CD4-positive, alpha-beta memory T cell (primary cell): ENCODE data around the gene MKNK1. TPM values are rescaled to one million over a fixed set of nuclear protein-coding genes. Genes with fewer than 3 reads are reported as not detected.

Experiments used
- CTCF ChIA-PET: fragments of 350-600 bp; sonication (Branson Sonifier 250); formaldehyde crosslinking; loops from one replicate; lab custom pipeline; 2021; ENCODE audit warnings: inconsistent platforms; ENCODE audit not compliant: partially characterized antibody; lab: Charles Lee
- POLR2A ChIA-PET: fragments of 350-600 bp; sonication (Branson Sonifier 250); formaldehyde crosslinking; loops from one replicate; lab custom pipeline; 2021; ENCODE audit not compliant: partially characterized antibody; lab: Charles Lee
- DNase-seq, 5 donors: peaks; one replicate each; pipeline versions ENCODE4 v3.0.0 to v3.0.0-alpha.2; 2020 to 2022; ENCODE audit warnings: mixed read lengths in 1 of 5
- H3K27ac ChIP-seq: one replicate; pipeline ENCODE4 v1.7.0; 2013; ENCODE audit warnings: low read depth, low read length
- H3K27me3 ChIP-seq: 2 replicates; pipeline ENCODE4 v1.7.0; 2013; ENCODE audit warnings: mild to moderate bottlenecking, low read length, moderate library complexity; ENCODE audit not compliant: insufficient read depth
- H3K36me3 ChIP-seq: 2 replicates; pipeline ENCODE4 v1.7.0; 2013; ENCODE audit warnings: mild to moderate bottlenecking, low read length, moderate library complexity; ENCODE audit not compliant: insufficient read depth
- H3K4me1 ChIP-seq: 2 replicates; pipeline ENCODE4 v1.7.0; 2013; ENCODE audit warnings: mild to moderate bottlenecking, low read length, moderate library complexity; ENCODE audit not compliant: insufficient read depth
- H3K4me3 ChIP-seq, 2 donors: one replicate each; pipeline ENCODE4 v1.7.0; 2013; ENCODE audit warnings: low read length in 2 of 2, mild to moderate bottlenecking in 1 of 2
- H3K9me3 ChIP-seq, 2 donors: one replicate each; pipeline ENCODE4 v1.7.0; 2013; ENCODE audit warnings: low read length in 2 of 2, control low read depth in 1 of 2; ENCODE audit not compliant: control insufficient read depth in 1 of 2
- H3K27ac Mint-ChIP-seq, 7 donors: one replicate each; pipeline ENCODE4 v1.8.0; 2020 to 2021; ENCODE audit warnings: mixed read lengths in 7 of 7, mild to moderate bottlenecking in 6 of 7, inconsistent platforms in 3 of 7, moderate library complexity in 3 of 7
- H3K27me3 Mint-ChIP-seq, 2 donors: one replicate each; pipeline ENCODE4 v1.8.0; 2020 to 2021; ENCODE audit warnings: mixed read lengths in 2 of 2
- H3K36me3 Mint-ChIP-seq, 2 donors: one replicate each; pipeline ENCODE4 v1.8.0; 2020 to 2021; ENCODE audit warnings: mixed read lengths in 2 of 2, inconsistent platforms in 1 of 2, mild to moderate bottlenecking in 1 of 2
- H3K4me1 Mint-ChIP-seq, 4 donors: one replicate each; pipeline ENCODE4 v1.8.0; 2020 to 2021; ENCODE audit warnings: mixed read lengths in 4 of 4, mild to moderate bottlenecking in 1 of 4
- H3K4me3 Mint-ChIP-seq, 8 donors: one replicate each; pipeline ENCODE4 v1.8.0; 2020 to 2021; ENCODE audit warnings: mixed read lengths in 8 of 8, mild to moderate bottlenecking in 7 of 8, moderate library complexity in 6 of 8, inconsistent platforms in 3 of 8
- H3K9me3 Mint-ChIP-seq, 8 donors: one replicate each; pipeline ENCODE4 v1.8.0; 2020 to 2021; ENCODE audit warnings: mixed read lengths in 8 of 8, mild to moderate bottlenecking in 5 of 8, inconsistent platforms in 3 of 8, moderate library complexity in 1 of 8
- intact Hi-C: fragments of 100-400 bp; cut with micrococcal nuclease; formaldehyde crosslinking; loops from one replicate; pipeline ENCODE4 v1.15.1; 2023
- polyA plus RNA-seq, 2 donors: library from polyadenylated mRNA; unstranded; fragments of 300-500 nt; fragmentation: Illumina TruSeq; gene quantifications; one replicate each; pipeline ENCODE4 v1.2.3, GENCODE V29; 2021
- total RNA-seq, 2 experiments: library from RNA; stranded (reverse); gene quantifications; one replicate each; pipeline ENCODE4 v1.2.3, GENCODE V29; 2021

Gene MKNK1
- total and polyA plus RNA-seq, 4 experiments from 2014 or later = 29.3 to 54.9 (median 43.8) TPM

- Histone ChIP-seq H3K4me1 (peaks cover 61% of the 10 kb centered on the region), H3K4me3 (no peak overlapping the region), H3K27ac (no peak overlapping the region), H3K9me3 (no peaks in the 10 kb centered on the region), H3K27me3 (no peaks in the 10 kb centered on the region), H3K36me3 (no peaks in the 10 kb centered on the region)
- H3K27me3 Mint-ChIP-seq = no peaks in the 10 kb centered on the region
- H3K9me3 Mint-ChIP-seq = no peaks in the 10 kb centered on the region
- peak overlapping the region in 6 of 7 donors; percentile 16 to 87 (median 48) for H3K27ac Mint-ChIP-seq
- ChIA-PET CTCF (no interaction called here), POLR2A (interaction anchor here (0.6 to 8.7 kb wide), 3 partner anchors 14 to 118 kb away, joined by 4 to 182 read pairs (median 4); partner anchors contain the start of gene MOB3C)
- peaks cover 54 to 95% (median 76%) of the 10 kb centered on the region in 4 donors for H3K4me1 Mint-ChIP-seq
- H3K4me3 Mint-ChIP-seq = peak overlapping the region in 7 of 8 donors; percentile 28 to 85 (median 76)
- H3K36me3 Mint-ChIP-seq = peaks cover 15 to 18% of the 10 kb centered on the region in 2 donors
- intact Hi-C loops = loop anchor here (10.0 kb wide), 1 partner anchor 67 kb away; a partner anchor contains a TSS
- no peak for DNase-seq
Measured at GRCh38 chr1:46601257-46602007, 2.6 kb downstream of the MKNK1 start.

GRCh38 chr1:46599059-46599970 lies 4.8 kb downstream of the MKNK1 start:
- H3K36me3 ChIP-seq = no peaks in the 10 kb centered on the region
- no peak overlapping the region for H3K4me3 ChIP-seq
- ChIA-PET POLR2A (interaction anchor here (1.3 kb wide), 1 partner anchor 9 kb away, joined by 4 read pairs; no protein-coding TSS in a partner anchor), CTCF (interaction anchor here (1.6 kb wide), 1 partner anchor 50 kb away, joined by 3 read pairs; no protein-coding TSS in a partner anchor)
- H3K27ac ChIP-seq = no peak overlapping the region
- no peak for DNase-seq
- Mint-ChIP-seq H3K9me3 (no peaks in the 10 kb centered on the region), H3K27ac (peak overlapping the region; percentile 25 to 86 (median 54)), H3K27me3 (no peaks in the 10 kb centered on the region), H3K36me3 (peaks cover 14 to 15% of the 10 kb centered on the region in 2 donors), H3K4me1 (peaks cover 51 to 95% (median 73%) of the 10 kb centered on the region in 4 donors), H3K4me3 (peak overlapping the region in 6 of 8 donors; percentile 3 to 69 (median 14))
- peaks cover 57% of the 10 kb centered on the region for H3K4me1 ChIP-seq
- H3K27me3 ChIP-seq = no peaks in the 10 kb centered on the region
- H3K9me3 ChIP-seq = no peaks in the 10 kb centered on the region
- intact Hi-C loops = no loop called here

GRCh38 chr1:46596846-46597245 lies 7.2 kb downstream of the MKNK1 start:
- CTCF ChIA-PET = no interaction called here

GRCh38 chr1:46596036-46596435 lies 8.0 kb downstream of the MKNK1 start:
- DNase-seq = no peak
- peak overlapping the region in 1 of 8 donors; percentile 1 for H3K4me3 Mint-ChIP-seq
- CTCF ChIA-PET = interaction anchor here (1.4 kb wide), 1 partner anchor 14 kb away, joined by 3 read pairs; no protein-coding TSS in a partner anchor

More at GRCh38 chr1:46596846-46597245, 7.2 kb downstream of the MKNK1 start:
- Mint-ChIP-seq H3K4me1 (peaks cover 44 to 85% (median 64%) of the 10 kb centered on the region in 4 donors), H3K4me3 (no peak overlapping the region), H3K9me3 (no peaks in the 10 kb centered on the region), H3K36me3 (peaks cover 32 to 37% of the 10 kb centered on the region in 2 donors), H3K27ac (peak overlapping the region in 4 of 7 donors; percentile 30 to 82 (median 41)), H3K27me3 (no peaks in the 10 kb centered on the region)
- Histone ChIP-seq H3K27ac (no peak overlapping the region), H3K4me1 (peaks cover 49% of the 10 kb centered on the region), H3K27me3 (no peaks in the 10 kb centered on the region), H3K36me3 (peaks cover 10% of the 10 kb centered on the region), H3K4me3 (no peak overlapping the region), H3K9me3 (no peaks in the 10 kb centered on the region)
- DNase-seq = no peak
- POLR2A ChIA-PET = no interaction called here
- intact Hi-C loops = no loop called here

GRCh38 chr1:46595127-46595526 lies 8.9 kb downstream of the MKNK1 start:
- no peaks in the 10 kb centered on the region for H3K27me3 Mint-ChIP-seq
- intact Hi-C loops = no loop called here
- no peak for DNase-seq
- peaks cover 25% of the 10 kb centered on the region for H3K36me3 ChIP-seq
- H3K27ac ChIP-seq = no peak overlapping the region
- H3K4me1 ChIP-seq = peaks cover 38% of the 10 kb centered on the region
- no peaks in the 10 kb centered on the region for H3K9me3 ChIP-seq
- peaks cover 33 to 70% (median 52%) of the 10 kb centered on the region in 4 donors for H3K4me1 Mint-ChIP-seq
- H3K27me3 ChIP-seq = no peaks in the 10 kb centered on the region
- ChIA-PET POLR2A (no interaction called here), CTCF (interaction anchor here (1.4 kb wide), 1 partner anchor 13 kb away, joined by 3 read pairs; no protein-coding TSS in a partner anchor)
- H3K9me3 Mint-ChIP-seq = no peaks in the 10 kb centered on the region
- H3K27ac Mint-ChIP-seq = peak overlapping the region in 5 of 7 donors; percentile 17 to 78 (median 60)
- no peak overlapping the region for H3K4me3 ChIP-seq
- peaks cover 47 to 52% of the 10 kb centered on the region in 2 donors for H3K36me3 Mint-ChIP-seq
- peak overlapping the region; percentile 4 to 77 (median 44) for H3K4me3 Mint-ChIP-seq

More at GRCh38 chr1:46596036-46596435, 8.0 kb downstream of the MKNK1 start:
- Mint-ChIP-seq H3K4me1 (peaks cover 36 to 77% (median 58%) of the 10 kb centered on the region in 4 donors), H3K27ac (peak overlapping the region in 2 of 7 donors; percentile 31 to 51), H3K36me3 (peaks cover 38 to 45% of the 10 kb centered on the region in 2 donors), H3K9me3 (no peaks in the 10 kb centered on the region), H3K27me3 (no peaks in the 10 kb centered on the region)
- Histone ChIP-seq H3K9me3 (no peaks in the 10 kb centered on the region), H3K27ac (no peak overlapping the region), H3K36me3 (peaks cover 16% of the 10 kb centered on the region), H3K4me3 (no peak overlapping the region), H3K4me1 (peaks cover 44% of the 10 kb centered on the region), H3K27me3 (no peaks in the 10 kb centered on the region)
- intact Hi-C loops = no loop called here
- POLR2A ChIA-PET = no interaction called here

- peaks cover 57 to 63% of the 10 kb centered on the region in 2 donors for H3K36me3 Mint-ChIP-seq
- Histone ChIP-seq H3K36me3 (peaks cover 36% of the 10 kb centered on the region), H3K4me1 (peaks cover 27% of the 10 kb centered on the region), H3K27ac (no peak overlapping the region), H3K27me3 (no peaks in the 10 kb centered on the region), H3K9me3 (no peaks in the 10 kb centered on the region), H3K4me3 (no peak overlapping the region)
- intact Hi-C loops = no loop called here
- CTCF ChIA-PET = no interaction called here
- H3K27me3 Mint-ChIP-seq = no peaks in the 10 kb centered on the region
- H3K9me3 Mint-ChIP-seq = no peaks in the 10 kb centered on the region
- peak overlapping the region in 2 of 7 donors; percentile 37 to 48 for H3K27ac Mint-ChIP-seq
- peaks cover 24 to 62% (median 44%) of the 10 kb centered on the region in 4 donors for H3K4me1 Mint-ChIP-seq
- POLR2A ChIA-PET = interaction anchor here (1.3 kb wide), 1 partner anchor 10 kb away, joined by 4 read pairs; the partner anchor contains the start of gene MKNK1
- peak overlapping the region in 1 of 8 donors; percentile 43 for H3K4me3 Mint-ChIP-seq
- DNase-seq = no peak
Measured at GRCh38 chr1:46594063-46594462, 10.0 kb downstream of the MKNK1 start.
